ENCODE measurements around the gene ZNF487. TPM values are rescaled to one million over a fixed set of nuclear protein-coding genes. Genes with fewer than 3 reads are reported as not detected.

The ZNF487 gene
- total and polyA plus RNA-seq, 2 of the 13 experiments (the other 11 are each of a cell fraction or from before 2014, with no cell fraction given) = 7.4 to 8.8 TPM

DNA sequence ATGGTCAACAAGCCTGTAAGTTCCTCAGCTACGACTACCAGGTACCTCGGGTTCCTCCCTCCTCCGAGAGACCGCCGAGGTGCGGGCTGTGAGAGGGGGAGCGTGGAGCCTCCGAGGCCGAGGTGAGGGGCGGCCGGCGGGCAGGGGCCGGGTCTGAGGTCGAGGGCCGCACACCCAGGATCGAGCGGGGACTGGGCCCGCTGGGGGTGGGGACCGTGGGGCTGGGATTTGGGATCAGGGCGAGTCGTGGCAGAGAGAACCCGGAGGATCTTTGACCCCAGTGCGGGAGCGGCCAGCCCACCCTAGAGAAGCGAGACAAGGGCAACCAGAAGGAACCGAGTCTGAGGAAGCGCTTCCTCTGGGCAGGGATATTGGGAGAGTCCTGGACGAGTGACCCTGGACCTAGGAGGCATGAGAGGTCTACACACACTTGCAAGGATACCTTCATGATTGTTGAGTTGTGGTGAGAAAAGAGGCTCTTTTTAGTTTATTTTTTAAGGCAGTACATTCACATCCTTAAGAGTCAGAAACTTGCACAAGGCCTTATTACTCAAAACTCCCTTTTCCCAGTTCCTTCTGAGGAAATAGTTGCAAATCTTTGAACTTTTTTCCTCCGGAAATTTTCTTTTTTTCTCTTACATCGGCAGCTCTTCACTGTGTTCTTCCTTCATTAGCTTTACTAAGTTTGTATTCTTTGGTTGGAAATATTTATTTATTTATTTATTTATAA lies 395 bp downstream of the ZNF487 start (continued):
- TF ChIP-seq TOPORS (CRISPR knock-in tag; IDR thresholded peaks at IDR 0.05) (no peak), TSC22D2 (CRISPR knock-in tag; IDR thresholded peaks at IDR 0.05; ENCODE audit: borderline replicate concordance) (no peak), AHR (CRISPR knock-in tag; IDR thresholded peaks at IDR 0.05) (0 out of 2 replicates have a peak, but pooled peaks have one; percentile 12), ARNT (IDR thresholded peaks at IDR 0.05) (no peak), KMT2B (CRISPR knock-in tag; IDR thresholded peaks at IDR 0.05) (no peak), FOXA3 (CRISPR knock-in tag; IDR thresholded peaks at IDR 0.05) (no peak), SETDB1 (CRISPR knock-in tag; IDR thresholded peaks at IDR 0.05; ENCODE audit: borderline replicate concordance) (no peak), ZNF543 (CRISPR knock-in tag; IDR thresholded peaks at IDR 0.05) (no peak), ZNF337 (CRISPR knock-in tag; IDR thresholded peaks at IDR 0.05; ENCODE audit: borderline replicate concordance, low read depth) (no peak), HNF4G (IDR thresholded peaks at IDR 0.05; ENCODE audit: borderline replicate concordance, low read depth, low read length) (0 out of 2 replicates have a peak, but pooled peaks have one; percentile 0), HNF4G (CRISPR knock-in tag; IDR thresholded peaks at IDR 0.05; ENCODE audit: borderline replicate concordance, low read depth) (no peak), SRY (CRISPR knock-in tag; IDR thresholded peaks at IDR 0.05) (no peak)
- TF ChIP-seq, protein P1, sequence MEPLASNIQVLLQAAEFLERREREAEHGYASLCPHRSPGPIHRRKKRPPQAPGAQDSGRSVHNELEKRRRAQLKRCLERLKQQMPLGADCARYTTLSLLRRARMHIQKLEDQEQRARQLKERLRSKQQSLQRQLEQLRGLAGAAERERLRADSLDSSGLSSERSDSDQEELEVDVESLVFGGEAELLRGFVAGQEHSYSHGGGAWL (CRISPR knock-in tag; IDR thresholded peaks at IDR 0.05) = no peak; the same call in 1 of the 2 replicates
- TF ChIP-seq, protein P2, sequence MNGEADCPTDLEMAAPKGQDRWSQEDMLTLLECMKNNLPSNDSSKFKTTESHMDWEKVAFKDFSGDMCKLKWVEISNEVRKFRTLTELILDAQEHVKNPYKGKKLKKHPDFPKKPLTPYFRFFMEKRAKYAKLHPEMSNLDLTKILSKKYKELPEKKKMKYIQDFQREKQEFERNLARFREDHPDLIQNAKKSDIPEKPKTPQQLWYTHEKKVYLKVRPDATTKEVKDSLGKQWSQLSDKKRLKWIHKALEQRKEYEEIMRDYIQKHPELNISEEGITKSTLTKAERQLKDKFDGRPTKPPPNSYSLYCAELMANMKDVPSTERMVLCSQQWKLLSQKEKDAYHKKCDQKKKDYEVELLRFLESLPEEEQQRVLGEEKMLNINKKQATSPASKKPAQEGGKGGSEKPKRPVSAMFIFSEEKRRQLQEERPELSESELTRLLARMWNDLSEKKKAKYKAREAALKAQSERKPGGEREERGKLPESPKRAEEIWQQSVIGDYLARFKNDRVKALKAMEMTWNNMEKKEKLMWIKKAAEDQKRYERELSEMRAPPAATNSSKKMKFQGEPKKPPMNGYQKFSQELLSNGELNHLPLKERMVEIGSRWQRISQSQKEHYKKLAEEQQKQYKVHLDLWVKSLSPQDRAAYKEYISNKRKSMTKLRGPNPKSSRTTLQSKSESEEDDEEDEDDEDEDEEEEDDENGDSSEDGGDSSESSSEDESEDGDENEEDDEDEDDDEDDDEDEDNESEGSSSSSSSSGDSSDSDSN (CRISPR knock-in tag; IDR thresholded peaks at IDR 0.05) = no peak
- TF ChIP-seq, protein P3, sequence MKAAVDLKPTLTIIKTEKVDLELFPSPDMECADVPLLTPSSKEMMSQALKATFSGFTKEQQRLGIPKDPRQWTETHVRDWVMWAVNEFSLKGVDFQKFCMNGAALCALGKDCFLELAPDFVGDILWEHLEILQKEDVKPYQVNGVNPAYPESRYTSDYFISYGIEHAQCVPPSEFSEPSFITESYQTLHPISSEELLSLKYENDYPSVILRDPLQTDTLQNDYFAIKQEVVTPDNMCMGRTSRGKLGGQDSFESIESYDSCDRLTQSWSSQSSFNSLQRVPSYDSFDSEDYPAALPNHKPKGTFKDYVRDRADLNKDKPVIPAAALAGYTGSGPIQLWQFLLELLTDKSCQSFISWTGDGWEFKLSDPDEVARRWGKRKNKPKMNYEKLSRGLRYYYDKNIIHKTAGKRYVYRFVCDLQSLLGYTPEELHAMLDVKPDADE (CRISPR knock-in tag; IDR thresholded peaks at IDR 0.05) = no peak
- TF ChIP-seq, protein P4, sequence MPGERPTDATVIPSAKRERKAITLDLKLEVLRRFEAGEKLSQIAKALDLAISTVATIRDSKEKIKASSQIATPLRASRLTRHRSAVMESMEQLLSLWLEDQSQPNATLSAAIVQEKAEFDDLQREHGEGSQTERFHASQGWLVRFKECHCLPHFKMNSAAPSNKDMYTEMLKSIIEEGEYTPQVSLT (CRISPR knock-in tag; IDR thresholded peaks at IDR 0.05; ENCODE audit: borderline replicate concordance, low read depth) = no peak
- TF ChIP-seq, protein P5, sequence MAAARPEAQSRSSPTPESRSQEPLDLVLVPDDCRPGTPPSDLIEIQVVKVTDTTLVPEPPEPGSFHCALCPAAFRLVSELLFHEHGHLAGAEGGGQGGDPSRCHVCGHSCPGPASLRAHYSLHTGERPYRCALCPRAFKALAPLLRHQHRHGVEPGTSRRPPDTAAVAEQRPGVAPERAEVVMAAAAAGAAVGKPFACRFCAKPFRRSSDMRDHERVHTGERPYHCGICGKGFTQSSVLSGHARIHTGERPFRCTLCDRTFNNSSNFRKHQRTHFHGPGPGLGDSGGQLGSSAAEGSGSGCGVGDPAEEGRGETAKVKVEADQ (CRISPR knock-in tag; IDR thresholded peaks at IDR 0.05; ENCODE audit: borderline replicate concordance) = no peak
- TF ChIP-seq, protein P6, sequence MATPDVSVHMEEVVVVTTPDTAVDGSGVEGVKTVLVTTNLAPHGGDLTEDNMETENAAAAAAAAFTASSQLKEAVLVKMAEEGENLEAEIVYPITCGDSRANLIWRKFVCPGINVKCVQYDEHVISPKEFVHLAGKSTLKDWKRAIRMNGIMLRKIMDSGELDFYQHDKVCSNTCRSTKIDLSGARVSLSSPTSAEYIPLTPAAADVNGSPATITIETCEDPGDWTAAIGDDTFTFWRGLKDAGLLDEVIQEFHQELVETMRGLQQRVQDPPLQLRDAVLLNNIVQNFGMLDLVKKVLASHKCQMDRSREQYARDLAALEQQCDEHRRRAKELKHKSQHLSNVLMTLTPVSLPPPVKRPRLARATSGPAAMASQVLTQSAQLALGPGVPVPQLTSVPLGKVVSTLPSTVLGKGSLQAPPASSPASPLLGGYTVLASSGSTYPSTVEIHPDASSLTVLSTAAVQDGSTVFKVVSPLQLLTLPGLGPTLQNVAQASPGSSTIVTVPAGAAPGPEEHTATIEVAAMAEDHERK (CRISPR knock-in tag; IDR thresholded peaks at IDR 0.05; ENCODE audit: low read depth) = no peak
- TF ChIP-seq, protein P7, sequence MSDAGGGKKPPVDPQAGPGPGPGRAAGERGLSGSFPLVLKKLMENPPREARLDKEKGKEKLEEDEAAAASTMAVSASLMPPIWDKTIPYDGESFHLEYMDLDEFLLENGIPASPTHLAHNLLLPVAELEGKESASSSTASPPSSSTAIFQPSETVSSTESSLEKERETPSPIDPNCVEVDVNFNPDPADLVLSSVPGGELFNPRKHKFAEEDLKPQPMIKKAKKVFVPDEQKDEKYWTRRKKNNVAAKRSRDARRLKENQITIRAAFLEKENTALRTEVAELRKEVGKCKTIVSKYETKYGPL (CRISPR knock-in tag; IDR thresholded peaks at IDR 0.05) = no peak
- TF ChIP-seq, protein P8, sequence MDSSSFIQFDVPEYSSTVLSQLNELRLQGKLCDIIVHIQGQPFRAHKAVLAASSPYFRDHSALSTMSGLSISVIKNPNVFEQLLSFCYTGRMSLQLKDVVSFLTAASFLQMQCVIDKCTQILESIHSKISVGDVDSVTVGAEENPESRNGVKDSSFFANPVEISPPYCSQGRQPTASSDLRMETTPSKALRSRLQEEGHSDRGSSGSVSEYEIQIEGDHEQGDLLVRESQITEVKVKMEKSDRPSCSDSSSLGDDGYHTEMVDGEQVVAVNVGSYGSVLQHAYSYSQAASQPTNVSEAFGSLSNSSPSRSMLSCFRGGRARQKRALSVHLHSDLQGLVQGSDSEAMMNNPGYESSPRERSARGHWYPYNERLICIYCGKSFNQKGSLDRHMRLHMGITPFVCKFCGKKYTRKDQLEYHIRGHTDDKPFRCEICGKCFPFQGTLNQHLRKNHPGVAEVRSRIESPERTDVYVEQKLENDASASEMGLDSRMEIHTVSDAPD (CRISPR knock-in tag; IDR thresholded peaks at IDR 0.05) = no peak

All from HepG2 (cell line).